Cardiac atrium fibroblast (primary cell): Measurements from ENCODE around the gene RALGAPB. TPM values are rescaled to one million over a fixed set of nuclear protein-coding genes. Genes with fewer than 3 reads are reported as not detected.

Source experiments
- total RNA-seq: library from RNA; depleted of rRNA; stranded (reverse); fragments of >200 nt; gene quantifications from 2 replicates; pipeline ENCODE4 v1.2.3, GENCODE V29; 2015

The RALGAPB gene
- total RNA-seq, result 13.5 and 16.2 TPM in 2 replicates

DNA sequence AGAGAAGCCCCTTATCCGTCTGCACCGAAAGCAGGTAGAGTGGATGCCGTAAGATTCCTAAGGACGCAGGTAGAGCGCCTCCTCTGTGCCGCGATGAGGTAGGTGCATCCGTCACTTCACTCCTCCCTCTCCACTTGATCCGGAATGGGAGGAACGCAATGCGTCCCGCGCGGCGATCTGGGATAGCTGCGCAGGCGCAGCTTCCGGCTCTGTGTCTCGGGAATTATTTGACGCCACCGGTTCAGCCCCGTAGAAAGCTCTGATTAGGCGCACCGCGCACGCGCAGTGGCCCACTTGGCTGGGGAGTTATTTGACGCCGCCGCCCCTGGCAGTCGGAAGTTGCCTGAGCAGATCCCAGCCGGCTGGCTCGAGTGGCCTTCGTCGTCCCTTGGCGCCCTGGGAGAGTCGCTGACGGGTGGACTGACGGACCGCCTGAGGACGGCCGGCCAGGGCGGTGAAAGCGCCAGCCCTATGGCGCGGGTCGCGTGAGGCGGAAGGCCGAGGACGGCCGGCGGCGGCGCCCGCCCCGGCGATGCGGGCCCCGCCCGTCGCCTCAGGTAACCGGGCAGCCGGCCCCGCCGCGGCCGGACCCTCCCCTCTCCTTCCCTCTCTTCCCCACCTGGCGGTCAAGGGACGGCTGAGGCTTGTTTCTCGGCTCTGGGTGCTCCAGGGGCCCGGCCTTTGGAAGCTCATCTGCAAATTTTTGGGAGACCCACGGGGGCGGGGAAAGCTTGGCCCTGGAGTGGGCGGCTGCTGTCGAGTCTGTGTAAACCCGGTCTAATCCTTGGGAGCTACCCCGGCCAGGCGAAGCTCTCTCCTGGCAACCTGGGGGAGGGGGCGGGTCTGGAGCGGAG lies at the start of gene RALGAPB:
RALGAPB (plus strand) TSS at position 331 of the 854 bp plus-strand sequence. CDS start 15,590 bp downstream, outside the sequence.

DNA sequence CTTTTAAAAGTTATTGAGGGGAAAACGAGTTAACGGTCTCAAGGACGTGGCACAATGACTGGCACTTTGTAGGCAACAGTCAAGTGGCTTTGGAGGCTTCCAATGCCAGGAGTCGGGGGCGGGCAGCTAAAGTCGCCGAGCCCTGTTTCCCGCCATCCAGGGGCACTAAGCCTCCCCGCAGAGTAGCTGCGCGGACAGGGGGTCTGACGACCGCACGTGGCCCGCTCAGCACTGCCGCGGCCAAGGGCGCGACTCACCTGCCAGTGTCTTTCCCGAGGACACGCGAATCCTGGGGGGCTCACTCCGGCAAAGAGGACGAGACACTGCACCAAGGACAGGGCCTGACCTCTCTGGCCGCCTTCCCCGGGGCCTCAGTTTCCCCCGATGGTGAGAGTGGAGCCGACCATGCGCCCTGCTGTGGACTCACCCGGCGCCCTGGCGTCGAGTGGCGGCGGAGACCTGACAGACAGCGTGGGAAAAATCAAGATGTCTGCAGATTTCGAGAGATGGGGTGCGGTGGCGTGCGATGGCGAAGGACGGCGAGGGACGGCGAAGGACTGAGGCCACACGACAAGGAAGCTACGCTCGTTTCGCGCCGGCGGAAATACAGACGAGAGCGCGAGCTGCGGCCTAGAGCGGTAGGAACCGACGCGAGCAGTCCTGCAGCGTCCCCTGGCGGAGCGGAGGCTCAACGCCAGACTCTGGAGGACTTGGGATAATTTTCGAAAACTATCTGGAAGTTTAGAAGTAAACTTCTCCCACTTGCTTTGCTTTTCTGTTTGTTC lies 37.7 kb upstream of the RALGAPB start, which contains the start of gene SNHG17:
SNHG17 (minus strand) TSS at position 559 of the 785 bp plus-strand sequence.

DNA sequence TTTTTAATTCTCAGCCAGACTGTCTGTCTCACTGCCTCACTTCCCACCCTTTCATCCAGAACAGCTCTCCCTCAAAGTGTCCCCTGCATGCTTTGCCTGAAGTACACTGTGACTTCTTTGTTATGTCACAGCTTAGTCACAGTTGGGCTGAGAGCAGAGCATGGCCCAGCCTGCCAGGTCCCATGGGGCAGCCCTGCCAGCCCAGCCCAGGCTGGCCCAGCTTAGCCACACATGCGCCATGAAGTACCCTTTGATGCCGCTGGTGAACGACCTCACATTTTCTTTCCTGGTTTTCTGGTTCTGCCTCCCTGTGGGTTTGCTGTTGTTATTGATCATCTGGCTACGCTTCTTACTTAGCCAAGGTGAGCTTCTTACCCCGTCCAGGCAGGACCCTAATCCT lies 108.4 kb downstream of the RALGAPB start, which contains the start of gene ADIG:
ADIG (plus strand) TSS at position 185 of the 400 bp plus-strand sequence; CDS start at position 239, 54 bp downstream.

DNA sequence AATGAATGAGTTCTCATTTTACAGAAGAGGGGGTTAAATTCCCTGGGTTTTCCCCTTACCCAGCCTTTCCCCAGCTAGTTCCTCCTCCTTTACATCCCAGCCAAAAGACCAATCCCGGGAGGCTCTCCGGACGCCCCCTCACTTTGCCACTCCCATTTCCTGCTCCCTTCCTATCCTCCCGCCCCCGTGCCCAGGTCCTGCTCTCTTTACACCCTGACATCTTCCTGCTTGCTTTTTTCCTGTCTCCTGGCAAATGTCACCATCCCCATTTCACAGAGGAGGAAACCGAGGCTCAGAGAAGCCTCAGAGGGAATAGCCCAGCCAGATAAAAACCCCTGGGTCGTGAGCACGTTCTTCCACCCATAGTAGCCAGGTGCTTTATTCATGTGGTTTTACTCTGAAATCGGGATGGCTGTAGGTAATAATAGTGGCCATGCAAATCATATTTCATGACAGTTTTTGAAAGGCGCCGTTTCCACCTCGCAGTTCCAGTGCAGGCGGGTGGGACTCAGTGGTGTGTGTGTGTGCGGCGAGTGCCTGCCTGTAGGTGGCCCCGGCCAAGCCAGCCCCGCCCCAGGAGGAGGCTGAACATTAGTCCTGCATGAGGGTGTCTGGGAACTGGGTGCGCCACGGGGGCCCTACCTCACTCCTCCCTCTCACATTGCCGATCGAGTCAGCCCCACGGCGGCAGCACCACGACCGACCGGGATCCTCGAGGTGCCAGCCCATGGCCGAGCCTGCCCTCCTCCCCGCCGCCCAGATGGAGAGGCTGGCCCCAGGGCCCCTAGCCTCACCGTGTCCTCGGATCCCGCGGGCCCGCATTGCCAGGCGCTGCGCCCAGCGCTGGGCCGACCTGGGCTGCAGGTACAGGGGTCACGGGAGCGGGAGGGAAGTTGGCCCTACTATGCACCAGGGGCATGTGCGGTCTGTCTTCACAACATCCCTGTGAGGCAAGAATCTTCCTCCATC lies 128.9 kb downstream of the RALGAPB start, which contains the start of gene ARHGAP40:
ARHGAP40 (plus strand) TSS at position 594 of the 969 bp plus-strand sequence.

Other genes starting within 250 kb of the RALGAPB start
- under 0.01 and 0.32 TPM in 2 replicates for gene KIAA1755, start 212.1 kb upstream of the RALGAPB start, total RNA-seq
- gene BPI, start 168.7 kb upstream of the RALGAPB start, total RNA-seq, result not detected in 2 replicates
- 2.1 TPM in 1 of 2 replicates, not detected in the other for gene LBP, start 126.4 kb upstream of the RALGAPB start, total RNA-seq
- 4.5 and 19.4 TPM in 2 replicates for gene SNHG17, start 37.5 kb upstream of the RALGAPB start, total RNA-seq
- gene ADIG, start 108.4 kb downstream of the RALGAPB start, total RNA-seq, result not detected in 2 replicates
- not detected in 2 replicates for gene ARHGAP40, start 129.0 kb downstream of the RALGAPB start, total RNA-seq